Measurements from ENCODE around the gene LRRC73. TPM values are rescaled to one million over a fixed set of nuclear protein-coding genes. Genes with fewer than 3 reads are reported as not detected.

LRRC73 gene
- total RNA-seq, 1 donor from 2014 or later = not detected

- H3K27me3 ChIP-seq (ENCODE audit: control insufficient read depth, insufficient read depth, low read length) = no peaks in the 10 kb centered on the region
- H3K36me3 ChIP-seq (ENCODE audit: control insufficient read depth, insufficient read depth, low read length) = no peaks in the 10 kb centered on the region
- TF ChIP-seq, protein P1, sequence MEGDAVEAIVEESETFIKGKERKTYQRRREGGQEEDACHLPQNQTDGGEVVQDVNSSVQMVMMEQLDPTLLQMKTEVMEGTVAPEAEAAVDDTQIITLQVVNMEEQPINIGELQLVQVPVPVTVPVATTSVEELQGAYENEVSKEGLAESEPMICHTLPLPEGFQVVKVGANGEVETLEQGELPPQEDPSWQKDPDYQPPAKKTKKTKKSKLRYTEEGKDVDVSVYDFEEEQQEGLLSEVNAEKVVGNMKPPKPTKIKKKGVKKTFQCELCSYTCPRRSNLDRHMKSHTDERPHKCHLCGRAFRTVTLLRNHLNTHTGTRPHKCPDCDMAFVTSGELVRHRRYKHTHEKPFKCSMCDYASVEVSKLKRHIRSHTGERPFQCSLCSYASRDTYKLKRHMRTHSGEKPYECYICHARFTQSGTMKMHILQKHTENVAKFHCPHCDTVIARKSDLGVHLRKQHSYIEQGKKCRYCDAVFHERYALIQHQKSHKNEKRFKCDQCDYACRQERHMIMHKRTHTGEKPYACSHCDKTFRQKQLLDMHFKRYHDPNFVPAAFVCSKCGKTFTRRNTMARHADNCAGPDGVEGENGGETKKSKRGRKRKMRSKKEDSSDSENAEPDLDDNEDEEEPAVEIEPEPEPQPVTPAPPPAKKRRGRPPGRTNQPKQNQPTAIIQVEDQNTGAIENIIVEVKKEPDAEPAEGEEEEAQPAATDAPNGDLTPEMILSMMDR (IDR thresholded peaks at IDR 0.05; ENCODE audit: insufficient read depth, low read length, poor library complexity, severe bottlenecking) = no peak
- no peak overlapping the region for H3K4me3 ChIP-seq (ENCODE audit: low read depth, low read length)
- DNase-seq (ENCODE audit: low read depth) = no peak
Observed at GRCh38 chr6:43492673-43493072, 17.5 kb downstream of the LRRC73 start.

- Histone ChIP-seq H3K36me3 (ENCODE audit: control insufficient read depth, insufficient read depth, low read length) (no peaks in the 10 kb centered on the region), H3K27me3 (ENCODE audit: control insufficient read depth, insufficient read depth, low read length) (no peaks in the 10 kb centered on the region), H3K4me3 (ENCODE audit: low read depth, low read length) (no peak overlapping the region)
- DNase-seq (ENCODE audit: low read depth) = no peak
- TF ChIP-seq, protein P1 (IDR thresholded peaks at IDR 0.05; ENCODE audit: insufficient read depth, low read length, poor library complexity, severe bottlenecking) = no peak
Observed at GRCh38 chr6:43491750-43492661, 18.1 kb downstream of the LRRC73 start.

GRCh38 chr6:43490523-43490939 is 19.6 kb downstream of the LRRC73 start:
- Histone ChIP-seq H3K4me3 (ENCODE audit: low read depth, low read length) (no peak overlapping the region), H3K36me3 (ENCODE audit: control insufficient read depth, insufficient read depth, low read length) (no peaks in the 10 kb centered on the region), H3K27me3 (ENCODE audit: control insufficient read depth, insufficient read depth, low read length) (no peaks in the 10 kb centered on the region)
- TF ChIP-seq, protein P1 (IDR thresholded peaks at IDR 0.05; ENCODE audit: insufficient read depth, low read length, poor library complexity, severe bottlenecking) = no peak
- no peak for DNase-seq (ENCODE audit: low read depth)

GRCh38 chr6:43489277-43490072 is 20.7 kb downstream of the LRRC73 start:
- DNase-seq (ENCODE audit: low read depth) = no peak
- Histone ChIP-seq H3K4me3 (ENCODE audit: low read depth, low read length) (no peak overlapping the region), H3K27me3 (ENCODE audit: control insufficient read depth, insufficient read depth, low read length) (no peaks in the 10 kb centered on the region), H3K36me3 (ENCODE audit: control insufficient read depth, insufficient read depth, low read length) (no peaks in the 10 kb centered on the region)
- TF ChIP-seq, protein P1 (IDR thresholded peaks at IDR 0.05; ENCODE audit: insufficient read depth, low read length, poor library complexity, severe bottlenecking) = no peak

GRCh38 chr6:43488667-43489276 is 21.4 kb downstream of the LRRC73 start:
- DNase-seq (ENCODE audit: low read depth) = no peak
- Histone ChIP-seq H3K27me3 (ENCODE audit: control insufficient read depth, insufficient read depth, low read length) (no peaks in the 10 kb centered on the region), H3K36me3 (ENCODE audit: control insufficient read depth, insufficient read depth, low read length) (no peaks in the 10 kb centered on the region), H3K4me3 (ENCODE audit: low read depth, low read length) (no peak overlapping the region)
- TF ChIP-seq, protein P1 (IDR thresholded peaks at IDR 0.05; ENCODE audit: insufficient read depth, low read length, poor library complexity, severe bottlenecking) = no peak

Measured in kidney epithelial cell (primary cell).